HG02943 (cell line): ENCODE measurements around the gene KLHL17.
"Not testable (repeated sequence)": the region's sequence is repeated elsewhere in the genome, so short reads cannot be mapped to it uniquely, and the experiment has no call there.

Experiments
- ATAC-seq: cut with Tn5 transposase; IDR thresholded peaks from one replicate; pipeline ENCODE4 v1.9.1; 2021; ENCODE audit warnings: mild to moderate bottlenecking, low read depth, moderate library complexity; ENCODE audit not compliant: unreplicated experiment

The KLHL17 gene

GRCh38 chr1:935751-936231 lies 24.6 kb upstream of the KLHL17 start:
- no peak for ATAC-seq

- no peak for ATAC-seq
Observed at GRCh38 chr1:936348-937264, 23.8 kb upstream of the KLHL17 start.

GRCh38 chr1:937521-937920 lies 22.9 kb upstream of the KLHL17 start:
- ATAC-seq = no peak

GRCh38 chr1:938088-938683 lies 22.2 kb upstream of the KLHL17 start:
- no peak for ATAC-seq

- ATAC-seq = no peak
Observed at GRCh38 chr1:938711-939489, 21.5 kb upstream of the KLHL17 start.

GRCh38 chr1:939511-940106 lies 20.8 kb upstream of the KLHL17 start:
- no peak for ATAC-seq

- no peak for ATAC-seq
Observed at GRCh38 chr1:940107-941014, 20.0 kb upstream of the KLHL17 start.

GRCh38 chr1:941015-941587 lies 19.3 kb upstream of the KLHL17 start:
- no peak for ATAC-seq

- no peak for ATAC-seq
Observed at GRCh38 chr1:941588-942383, 18.6 kb upstream of the KLHL17 start.

- no peak for ATAC-seq
Observed at GRCh38 chr1:942411-942821, 18.0 kb upstream of the KLHL17 start.

GRCh38 chr1:942864-943533 lies 17.4 kb upstream of the KLHL17 start:
- ATAC-seq = no peak

GRCh38 chr1:943545-944340 lies 16.6 kb upstream of the KLHL17 start:
- no peak for ATAC-seq

- ATAC-seq = no peak
Observed at GRCh38 chr1:944341-945325, 15.8 kb upstream of the KLHL17 start.

GRCh38 chr1:945688-946556 lies 14.5 kb upstream of the KLHL17 start:
- ATAC-seq = no peak

GRCh38 chr1:946811-947210 lies 13.6 kb upstream of the KLHL17 start:
- ATAC-seq = not testable (repeated sequence)
